Measurements from ENCODE around the gene LRRC4C.

DNA sequence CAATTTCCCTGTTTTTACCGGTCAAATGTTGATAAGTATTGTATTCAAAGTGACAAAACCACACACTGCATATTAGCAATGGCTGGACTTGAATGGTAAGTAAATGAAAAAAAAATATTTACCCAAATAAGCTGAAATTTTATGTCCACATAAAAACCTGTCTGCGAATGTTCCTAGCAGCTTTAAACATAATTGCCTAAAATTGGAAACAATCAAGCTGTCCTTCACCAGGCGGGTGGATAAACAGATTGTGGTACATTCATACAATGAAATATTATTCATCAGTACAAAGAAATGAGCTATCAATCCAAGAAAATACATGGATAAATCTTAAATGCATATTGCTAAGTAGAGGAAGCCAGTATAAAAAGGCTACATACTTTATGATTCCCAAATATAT is 1067.8 kb downstream of the LRRC4C start:
- TF ChIP-seq, protein P1, sequence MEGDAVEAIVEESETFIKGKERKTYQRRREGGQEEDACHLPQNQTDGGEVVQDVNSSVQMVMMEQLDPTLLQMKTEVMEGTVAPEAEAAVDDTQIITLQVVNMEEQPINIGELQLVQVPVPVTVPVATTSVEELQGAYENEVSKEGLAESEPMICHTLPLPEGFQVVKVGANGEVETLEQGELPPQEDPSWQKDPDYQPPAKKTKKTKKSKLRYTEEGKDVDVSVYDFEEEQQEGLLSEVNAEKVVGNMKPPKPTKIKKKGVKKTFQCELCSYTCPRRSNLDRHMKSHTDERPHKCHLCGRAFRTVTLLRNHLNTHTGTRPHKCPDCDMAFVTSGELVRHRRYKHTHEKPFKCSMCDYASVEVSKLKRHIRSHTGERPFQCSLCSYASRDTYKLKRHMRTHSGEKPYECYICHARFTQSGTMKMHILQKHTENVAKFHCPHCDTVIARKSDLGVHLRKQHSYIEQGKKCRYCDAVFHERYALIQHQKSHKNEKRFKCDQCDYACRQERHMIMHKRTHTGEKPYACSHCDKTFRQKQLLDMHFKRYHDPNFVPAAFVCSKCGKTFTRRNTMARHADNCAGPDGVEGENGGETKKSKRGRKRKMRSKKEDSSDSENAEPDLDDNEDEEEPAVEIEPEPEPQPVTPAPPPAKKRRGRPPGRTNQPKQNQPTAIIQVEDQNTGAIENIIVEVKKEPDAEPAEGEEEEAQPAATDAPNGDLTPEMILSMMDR (IDR thresholded peaks at IDR 0.05; ENCODE audit: borderline replicate concordance, extremely low read depth, low read length, poor library complexity, severe bottlenecking) = no peak
- no peak for TF ChIP-seq EZH2 (IDR thresholded peaks at IDR 0.05; ENCODE audit: borderline replicate concordance, low read depth, low read length, severe bottlenecking)
